ENCODE measurements around the gene RER1.

GRCh38 chr1:2415801-2416208 is 24.2 kb downstream of the RER1 start:
- TF ChIP-seq CTCF (IDR thresholded peaks at IDR 0.05 in 4 of 5, conservative IDR thresholded peaks at IDR 0.05 in 1 of 5) = no peak
- TF ChIP-seq POLR2A (IDR thresholded peaks at IDR 0.05) = no peak

All from gastrocnemius medialis (tissue), 4 donors.